Jurkat, Clone E6-1 (cell line): Measurements from ENCODE around the gene CYB561D2.

Experiments
- DNase-seq: peaks from one replicate; pipeline ENCODE4 v3.0.0-alpha.2; 2011; ENCODE audit warnings: low read depth, low spot score
- H3K4me3 ChIP-seq: 2 replicates; pipeline ENCODE4 v1.5.1; 2011; ENCODE audit warnings: mild to moderate bottlenecking, low read length, control low read depth, moderate library complexity

The CYB561D2 gene

GRCh38 chr3:50322386-50323091, 28.1 kb upstream of the CYB561D2 start, which contains the start of gene HYAL2:
Gene HYAL2 (minus strand): TSS chr3:50322745. CDS start chr3:50320489, 2,256 bp downstream.
- no peak for DNase-seq
- H3K4me3 ChIP-seq: peak within 1 kb of the TSS; percentile 98

- no peak overlapping the region for H3K4me3 ChIP-seq
- no peak for DNase-seq
Observed at GRCh38 chr3:50323092-50323600, 27.5 kb upstream of the CYB561D2 start.

GRCh38 chr3:50323614-50324199, 27.0 kb upstream of the CYB561D2 start:
- no peak for DNase-seq
- no peak overlapping the region for H3K4me3 ChIP-seq

GRCh38 chr3:50324351-50325112, 26.1 kb upstream of the CYB561D2 start:
- peak; percentile 57 for DNase-seq
- H3K4me3 ChIP-seq: no peak overlapping the region

- no peak for DNase-seq
- no peak overlapping the region for H3K4me3 ChIP-seq
Observed at GRCh38 chr3:50325113-50325480, 25.6 kb upstream of the CYB561D2 start.

- DNase-seq: no peak
Observed at GRCh38 chr3:50325497-50326181, 25.0 kb upstream of the CYB561D2 start.

GRCh38 chr3:50326182-50326541, 24.5 kb upstream of the CYB561D2 start:
- DNase-seq: no peak
- H3K4me3 ChIP-seq: no peak overlapping the region

More at GRCh38 chr3:50325497-50326181, 25.0 kb upstream of the CYB561D2 start:
- H3K4me3 ChIP-seq: no peak overlapping the region

GRCh38 chr3:50327129-50327528, 23.5 kb upstream of the CYB561D2 start:
- peak overlapping the region; percentile 94 for H3K4me3 ChIP-seq

GRCh38 chr3:50327943-50328691, 22.5 kb upstream of the CYB561D2 start, which contains the start of gene TUSC2:
Gene TUSC2 (minus strand): TSS chr3:50328223. CDS start chr3:50328099, 124 bp downstream.
- peak; percentile 91 for DNase-seq
- H3K4me3 ChIP-seq: peak within 1 kb of the TSS; percentile 94

More at GRCh38 chr3:50327129-50327528, 23.5 kb upstream of the CYB561D2 start:
- DNase-seq: no peak

- no peak for DNase-seq
- H3K4me3 ChIP-seq: no peak overlapping the region
Observed at GRCh38 chr3:50330330-50330729, 20.3 kb upstream of the CYB561D2 start.

- no peak overlapping the region for H3K4me3 ChIP-seq
Observed at GRCh38 chr3:50331364-50331907, 19.2 kb upstream of the CYB561D2 start.

GRCh38 chr3:50333744-50334328, 16.8 kb upstream of the CYB561D2 start:
- no peak for DNase-seq
- no peak overlapping the region for H3K4me3 ChIP-seq

More at GRCh38 chr3:50331364-50331907, 19.2 kb upstream of the CYB561D2 start:
- no peak for DNase-seq

- H3K4me3 ChIP-seq: no peak overlapping the region
- DNase-seq: no peak
Observed at GRCh38 chr3:50334339-50335075, 16.2 kb upstream of the CYB561D2 start.

- DNase-seq: peak; percentile 38
Observed at GRCh38 chr3:50336452-50337174, 14.0 kb upstream of the CYB561D2 start.

GRCh38 chr3:50337175-50337861, 13.3 kb upstream of the CYB561D2 start:
- DNase-seq: peak; percentile 97
- peak overlapping the region; percentile 98 for H3K4me3 ChIP-seq

More at GRCh38 chr3:50336452-50337174, 14.0 kb upstream of the CYB561D2 start:
- peak overlapping the region; percentile 98 for H3K4me3 ChIP-seq

GRCh38 chr3:50338965-50339364, 11.7 kb upstream of the CYB561D2 start:
- DNase-seq: no peak
- H3K4me3 ChIP-seq: no peak overlapping the region
